Measurements from ENCODE around the gene FN3KRP. TPM values are rescaled to one million over a fixed set of nuclear protein-coding genes. Genes with fewer than 3 reads are reported as not detected.

FN3KRP gene
- total and polyA plus RNA-seq, 2 of the 13 experiments (the other 11 are each of a cell fraction or from before 2014, with no cell fraction given), result 22.4 to 28.2 TPM

DNA sequence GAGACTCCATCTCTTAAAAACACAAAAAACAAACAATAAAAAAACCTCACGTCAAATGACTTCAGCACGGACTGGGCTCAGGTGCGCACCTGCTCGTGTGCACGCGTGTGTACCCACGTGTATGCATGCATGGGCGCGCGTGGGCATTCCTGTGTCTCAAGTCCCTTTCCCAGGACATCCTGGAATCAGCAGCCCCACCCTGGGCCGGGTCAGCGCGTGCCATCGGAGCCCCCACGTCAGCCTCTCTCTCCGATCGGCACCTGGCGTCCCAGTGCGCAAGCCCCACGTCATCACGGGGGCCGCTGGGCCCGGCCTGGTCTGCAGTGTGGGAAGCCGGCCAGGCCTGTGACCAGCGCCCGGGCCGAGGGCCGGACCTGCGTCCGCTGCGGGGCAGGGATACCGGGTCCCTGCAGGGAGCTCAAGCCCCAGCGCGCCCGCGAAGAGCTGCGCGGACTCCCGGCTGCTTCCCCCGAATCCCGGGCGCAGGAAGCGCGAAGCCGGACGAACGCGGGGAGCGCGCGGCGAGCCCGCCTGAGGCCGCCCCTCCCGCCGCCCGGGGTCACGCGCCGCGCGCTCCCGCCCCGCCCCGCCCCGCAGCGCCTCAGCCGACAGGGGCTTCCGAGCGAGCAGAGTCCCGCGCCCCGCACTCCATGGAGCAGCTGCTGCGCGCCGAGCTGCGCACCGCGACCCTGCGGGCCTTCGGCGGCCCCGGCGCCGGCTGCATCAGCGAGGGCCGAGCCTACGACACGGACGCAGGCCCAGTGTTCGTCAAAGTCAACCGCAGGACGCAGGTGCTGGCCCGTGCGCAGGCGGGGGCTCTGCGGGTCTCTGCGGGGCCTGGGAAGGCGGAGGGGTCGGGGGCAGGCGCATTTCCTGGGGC is 18.7 kb downstream of the FN3KRP start, which contains the start of gene FN3K (continued):
- TF ChIP-seq ZNF235 (CRISPR knock-in tag; IDR thresholded peaks at IDR 0.05; ENCODE audit: borderline replicate concordance) (0 out of 2 replicates have a peak, but pooled peaks have one; percentile 28), ASH2L (IDR thresholded peaks at IDR 0.05; ENCODE audit: insufficient read length, low read depth, low read length) (peak; percentile 56), NFKB2 (CRISPR knock-in tag; IDR thresholded peaks at IDR 0.05; ENCODE audit: borderline replicate concordance) (peak; percentile 12; the same call in 1 of the 2 replicates), TAF15 (IDR thresholded peaks at IDR 0.05; ENCODE audit: low read depth, low read length, poor library complexity, severe bottlenecking) (no peak), STAG1 (CRISPR knock-in tag; IDR thresholded peaks at IDR 0.05) (no peak), ZBTB1 (CRISPR knock-in tag; IDR thresholded peaks at IDR 0.05; ENCODE audit: borderline replicate concordance) (0 out of 2 replicates have a peak, but pooled peaks have one; percentile 22), CC2D1A (CRISPR knock-in tag; IDR thresholded peaks at IDR 0.05) (no peak), SP2 (CRISPR knock-in tag; IDR thresholded peaks at IDR 0.05) (no peak), GLI4 (CRISPR knock-in tag; IDR thresholded peaks at IDR 0.05; ENCODE audit: borderline replicate concordance) (peak; percentile 59; the same call in 1 of the 2 replicates), IKZF4 (CRISPR knock-in tag; IDR thresholded peaks at IDR 0.05; ENCODE audit: borderline replicate concordance, low read depth, not compliant biosample characterization) (peak; percentile 62), REXO4 (CRISPR knock-in tag; IDR thresholded peaks at IDR 0.05; ENCODE audit: borderline replicate concordance) (0 out of 2 replicates have a peak, but pooled peaks have one; percentile 24), HOXA3 (CRISPR knock-in tag; IDR thresholded peaks at IDR 0.05) (peak; percentile 89), ZNF724P (CRISPR knock-in tag; IDR thresholded peaks at IDR 0.05; ENCODE audit: borderline replicate concordance) (peak; percentile 78; the same call in 1 of the 2 replicates), FOXA3 (CRISPR knock-in tag; IDR thresholded peaks at IDR 0.05) (0 out of 2 replicates have a peak, but pooled peaks have one; percentile 17), ZSCAN31 (CRISPR knock-in tag; IDR thresholded peaks at IDR 0.05; ENCODE audit: low read depth) (no peak), ZSCAN25 (CRISPR knock-in tag; IDR thresholded peaks at IDR 0.05) (peak; percentile 75; the same call in 1 of the 2 replicates), ZBTB14 (CRISPR knock-in tag; IDR thresholded peaks at IDR 0.05) (peak; percentile 97), ZMAT3 (CRISPR knock-in tag; conservative IDR thresholded peaks at IDR 0.05) (peak; percentile 89), MIXL1 (CRISPR knock-in tag; IDR thresholded peaks at IDR 0.05) (0 out of 2 replicates have a peak, but pooled peaks have one; percentile 7)
- TF ChIP-seq, protein P1, sequence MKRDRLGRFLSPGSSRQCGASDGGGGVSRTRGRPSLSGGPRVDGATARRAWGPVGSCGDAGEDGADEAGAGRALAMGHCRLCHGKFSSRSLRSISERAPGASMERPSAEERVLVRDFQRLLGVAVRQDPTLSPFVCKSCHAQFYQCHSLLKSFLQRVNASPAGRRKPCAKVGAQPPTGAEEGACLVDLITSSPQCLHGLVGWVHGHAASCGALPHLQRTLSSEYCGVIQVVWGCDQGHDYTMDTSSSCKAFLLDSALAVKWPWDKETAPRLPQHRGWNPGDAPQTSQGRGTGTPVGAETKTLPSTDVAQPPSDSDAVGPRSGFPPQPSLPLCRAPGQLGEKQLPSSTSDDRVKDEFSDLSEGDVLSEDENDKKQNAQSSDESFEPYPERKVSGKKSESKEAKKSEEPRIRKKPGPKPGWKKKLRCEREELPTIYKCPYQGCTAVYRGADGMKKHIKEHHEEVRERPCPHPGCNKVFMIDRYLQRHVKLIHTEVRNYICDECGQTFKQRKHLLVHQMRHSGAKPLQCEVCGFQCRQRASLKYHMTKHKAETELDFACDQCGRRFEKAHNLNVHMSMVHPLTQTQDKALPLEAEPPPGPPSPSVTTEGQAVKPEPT (CRISPR knock-in tag; IDR thresholded peaks at IDR 0.05; ENCODE audit: low read depth), result peak; percentile 55; the same call in 1 of the 2 replicates
- TF ChIP-seq, protein P2, sequence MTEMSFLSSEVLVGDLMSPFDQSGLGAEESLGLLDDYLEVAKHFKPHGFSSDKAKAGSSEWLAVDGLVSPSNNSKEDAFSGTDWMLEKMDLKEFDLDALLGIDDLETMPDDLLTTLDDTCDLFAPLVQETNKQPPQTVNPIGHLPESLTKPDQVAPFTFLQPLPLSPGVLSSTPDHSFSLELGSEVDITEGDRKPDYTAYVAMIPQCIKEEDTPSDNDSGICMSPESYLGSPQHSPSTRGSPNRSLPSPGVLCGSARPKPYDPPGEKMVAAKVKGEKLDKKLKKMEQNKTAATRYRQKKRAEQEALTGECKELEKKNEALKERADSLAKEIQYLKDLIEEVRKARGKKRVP (CRISPR knock-in tag; IDR thresholded peaks at IDR 0.05), result 0 out of 4 replicates have a peak, but pooled peaks of 1 of the 2 experiments have one; percentile 20
- TF ChIP-seq, protein P3, sequence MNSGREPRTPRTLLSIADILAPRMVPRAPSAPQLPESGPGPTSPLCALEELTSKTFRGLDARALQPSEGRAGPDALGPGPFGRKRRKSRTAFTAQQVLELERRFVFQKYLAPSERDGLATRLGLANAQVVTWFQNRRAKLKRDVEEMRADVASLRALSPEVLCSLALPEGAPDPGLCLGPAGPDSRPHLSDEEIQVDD (CRISPR knock-in tag; IDR thresholded peaks at IDR 0.05; ENCODE audit: borderline replicate concordance), result no peak
- TF ChIP-seq, protein P4, sequence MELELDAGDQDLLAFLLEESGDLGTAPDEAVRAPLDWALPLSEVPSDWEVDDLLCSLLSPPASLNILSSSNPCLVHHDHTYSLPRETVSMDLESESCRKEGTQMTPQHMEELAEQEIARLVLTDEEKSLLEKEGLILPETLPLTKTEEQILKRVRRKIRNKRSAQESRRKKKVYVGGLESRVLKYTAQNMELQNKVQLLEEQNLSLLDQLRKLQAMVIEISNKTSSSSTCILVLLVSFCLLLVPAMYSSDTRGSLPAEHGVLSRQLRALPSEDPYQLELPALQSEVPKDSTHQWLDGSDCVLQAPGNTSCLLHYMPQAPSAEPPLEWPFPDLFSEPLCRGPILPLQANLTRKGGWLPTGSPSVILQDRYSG (CRISPR knock-in tag; IDR thresholded peaks at IDR 0.05), result peak; percentile 59; the same call in 1 of the 2 replicates
